ENCODE data around the gene HBM. TPM values are rescaled to one million over a fixed set of nuclear protein-coding genes. Genes with fewer than 3 reads are reported as not detected.

The HBM gene
- total RNA-seq, 1 experiment from 2014 or later, result not detected

DNA sequence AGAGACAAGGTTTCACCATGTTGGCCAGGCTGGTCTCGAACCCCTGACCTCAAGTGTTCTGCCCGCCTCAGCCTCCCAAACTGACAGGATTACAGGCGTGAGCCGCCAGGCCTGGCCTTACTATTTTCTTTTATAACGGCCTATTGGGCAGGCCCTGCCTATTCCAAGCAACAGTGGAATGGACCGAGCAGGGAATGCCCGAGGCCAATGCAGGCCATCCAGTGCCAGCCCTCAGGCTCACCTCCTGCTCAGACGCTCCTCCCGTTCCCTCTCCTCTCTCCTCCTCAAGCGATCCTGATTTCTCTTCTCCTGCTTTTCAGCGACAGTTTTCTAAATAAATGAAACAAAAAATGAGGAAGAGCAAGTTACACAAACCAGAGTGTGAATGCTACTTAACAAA is 26.9 kb downstream of the HBM start:
- ChIA-PET POLR2A (no interaction called here), CTCF (interaction anchor here (0.6 kb wide), 1 partner anchor 87 kb away, joined by 3 read pairs; no protein-coding TSS in a partner anchor)
- Histone ChIP-seq H3K27me3 (replicated peaks; ENCODE audit: control insufficient read depth, insufficient read depth, low read length) (no peaks in the 10 kb centered on the region), H3K4me3 (ENCODE audit: low read depth, low read length) (no peak overlapping the region), H3K9me3 (no peaks in the 10 kb centered on the region), H3K36me3 (ENCODE audit: control insufficient read depth, insufficient read depth, low read length) (peaks cover 2% of the 10 kb centered on the region), H3K4me1 (no peaks in the 10 kb centered on the region)
- no TSS peak for BruUV-seq (replicated peaks)
- peaks cover 96% of the 10 kb centered on the region for H3K36me3 Mint-ChIP-seq (ENCODE audit: insufficient read depth, unreplicated experiment)
- intact Hi-C loops (cut with micrococcal nuclease; ENCODE audit: unreplicated experiment), result no loop called here
- no peak overlapping the region for H3K27ac Mint-ChIP-seq (ENCODE audit: unreplicated experiment)
- no peaks in the 10 kb centered on the region for H3K27me3 Mint-ChIP-seq (ENCODE audit: insufficient read depth, unreplicated experiment)
- DNase-seq, result no peak
- H3K9me3 Mint-ChIP-seq (ENCODE audit: unreplicated experiment), result no peaks in the 10 kb centered on the region
- H3K4me3 Mint-ChIP-seq (ENCODE audit: unreplicated experiment), result no peak overlapping the region
- H3K4me1 Mint-ChIP-seq (ENCODE audit: low read depth, unreplicated experiment), result no peaks in the 10 kb centered on the region
- TF ChIP-seq CTCF (IDR thresholded peaks at IDR 0.05; ENCODE audit: insufficient read depth in 1 of 2, low read depth in 1 of 2, low read length in 1 of 2, severe bottlenecking in 1 of 2, unreplicated experiment in 1 of 2), result no peak

GRCh38 chr16:193441-193840 is 27.7 kb downstream of the HBM start:
- Mint-ChIP-seq H3K36me3 (ENCODE audit: insufficient read depth, unreplicated experiment) (peaks cover 96% of the 10 kb centered on the region), H3K27me3 (ENCODE audit: insufficient read depth, unreplicated experiment) (no peaks in the 10 kb centered on the region), H3K9me3 (ENCODE audit: unreplicated experiment) (no peaks in the 10 kb centered on the region), H3K4me1 (ENCODE audit: low read depth, unreplicated experiment) (no peaks in the 10 kb centered on the region), H3K4me3 (ENCODE audit: unreplicated experiment) (no peak overlapping the region), H3K27ac (ENCODE audit: unreplicated experiment) (no peak overlapping the region)
- POLR2A ChIA-PET, result no interaction called here
- no TSS peak for BruUV-seq (replicated peaks)
- no peaks in the 10 kb centered on the region for H3K9me3 ChIP-seq
- CTCF ChIA-PET, result no interaction called here
- H3K4me3 ChIP-seq (ENCODE audit: low read depth, low read length), result no peak overlapping the region
- intact Hi-C loops (cut with micrococcal nuclease; ENCODE audit: unreplicated experiment), result no loop called here
- no peaks in the 10 kb centered on the region for H3K27me3 ChIP-seq (replicated peaks; ENCODE audit: control insufficient read depth, insufficient read depth, low read length)
- no peaks in the 10 kb centered on the region for H3K4me1 ChIP-seq
- DNase-seq, result no peak
- TF ChIP-seq CTCF (IDR thresholded peaks at IDR 0.05; ENCODE audit: insufficient read depth in 1 of 2, low read depth in 1 of 2, low read length in 1 of 2, severe bottlenecking in 1 of 2, unreplicated experiment in 1 of 2), result no peak
- H3K36me3 ChIP-seq (ENCODE audit: control insufficient read depth, insufficient read depth, low read length), result peaks cover 2% of the 10 kb centered on the region

- intact Hi-C loops (cut with micrococcal nuclease; ENCODE audit: unreplicated experiment), result no loop called here
- ChIA-PET CTCF (no interaction called here), POLR2A (no interaction called here)
- TF ChIP-seq CTCF (IDR thresholded peaks at IDR 0.05; ENCODE audit: insufficient read depth in 1 of 2, low read depth in 1 of 2, low read length in 1 of 2, severe bottlenecking in 1 of 2, unreplicated experiment in 1 of 2), result no peak
- H3K4me3 ChIP-seq (ENCODE audit: low read depth, low read length), result no peak overlapping the region
- DNase-seq, result no peak
- peaks cover 2% of the 10 kb centered on the region for H3K36me3 ChIP-seq (ENCODE audit: control insufficient read depth, insufficient read depth, low read length)
- no peaks in the 10 kb centered on the region for H3K9me3 Mint-ChIP-seq (ENCODE audit: unreplicated experiment)
- no peak overlapping the region for H3K27ac Mint-ChIP-seq (ENCODE audit: unreplicated experiment)
- H3K4me1 Mint-ChIP-seq (ENCODE audit: low read depth, unreplicated experiment), result no peaks in the 10 kb centered on the region
- H3K9me3 ChIP-seq, result no peaks in the 10 kb centered on the region
- no TSS peak for BruUV-seq (replicated peaks)
- H3K27me3 Mint-ChIP-seq (ENCODE audit: insufficient read depth, unreplicated experiment), result no peaks in the 10 kb centered on the region
- H3K4me3 Mint-ChIP-seq (ENCODE audit: unreplicated experiment), result no peak overlapping the region
- H3K4me1 ChIP-seq, result no peaks in the 10 kb centered on the region
- peaks cover 96% of the 10 kb centered on the region for H3K36me3 Mint-ChIP-seq (ENCODE audit: insufficient read depth, unreplicated experiment)
- no peaks in the 10 kb centered on the region for H3K27me3 ChIP-seq (replicated peaks; ENCODE audit: control insufficient read depth, insufficient read depth, low read length)
Observed at GRCh38 chr16:194516-194915, 28.7 kb downstream of the HBM start.

Data from Caco-2 (cell line).